HepG2 (cell line): ENCODE measurements around the gene CBX7. TPM values are rescaled to one million over a fixed set of nuclear protein-coding genes. Genes with fewer than 3 reads are reported as not detected.

Experiments used
- ATF1 ChIP-seq: IDR thresholded peaks from 2 replicates; pipeline ENCODE4 v1.6.1; 2016; ENCODE audit warnings: mild to moderate bottlenecking, control low read depth
- CBFB ChIP-seq: sonication (generic); formaldehyde crosslinking; IDR thresholded peaks from 2 replicates; pipeline ENCODE4 v1.4.0; 2020; ENCODE audit warnings: missing genetic modification reagents
- CCAR2 ChIP-seq: fragments of 200-400 bp; formaldehyde crosslinking; optimal IDR thresholded peaks from 2 replicates; pipeline ENCODE3; 2018; ENCODE audit warnings: low read depth, mild to moderate bottlenecking, low read length, moderate library complexity
- ESRRA ChIP-seq: sonication (generic); formaldehyde crosslinking; IDR thresholded peaks from 2 replicates; pipeline ENCODE4 v1.5.1; 2020; ENCODE audit warnings: mild to moderate bottlenecking, low read depth, missing genetic modification reagents
- HNRNPUL1 ChIP-seq: fragments of 200-400 bp; formaldehyde crosslinking; IDR thresholded peaks from 2 replicates; pipeline ENCODE4 v1.6.1; 2017; ENCODE audit warnings: low read depth, mild to moderate bottlenecking, low read length, moderate library complexity
- NFKB2 ChIP-seq: sonication (generic); formaldehyde crosslinking; IDR thresholded peaks from 2 replicates; pipeline ENCODE4 v1.4.0; 2020; ENCODE audit warnings: missing genetic modification reagents, borderline replicate concordance
- NR2F6 ChIP-seq, 2 experiments: IDR thresholded peaks; 2 replicates each; pipeline ENCODE4 v1.6.1; 2016; ENCODE audit warnings: antibody characterized with exemption in 1 of 2, mild to moderate bottlenecking in 1 of 2
- RARA ChIP-seq: IDR thresholded peaks from 2 replicates; pipeline ENCODE4 v1.6.1; 2016; ENCODE audit warnings: missing genetic modification reagents, missing compliant biosample characterization
- RXRA ChIP-seq: sonication (generic); formaldehyde crosslinking; IDR thresholded peaks from 2 replicates; pipeline ENCODE4 v1.5.1; 2020; ENCODE audit warnings: missing genetic modification reagents
- RXRB ChIP-seq: IDR thresholded peaks from 2 replicates; pipeline ENCODE4 v1.6.1; 2016; ENCODE audit warnings: borderline replicate concordance, missing genetic modification reagents, missing compliant biosample characterization
- SALL1 ChIP-seq: sonication (generic); formaldehyde crosslinking; IDR thresholded peaks from 2 replicates; pipeline ENCODE4 v1.8.0; 2022; ENCODE audit warnings: mild to moderate bottlenecking, missing genetic modification reagents
- SOX5 ChIP-seq: IDR thresholded peaks from 2 replicates; pipeline ENCODE4 v1.6.1; 2016; ENCODE audit warnings: borderline replicate concordance
- STAG1 ChIP-seq: sonication (generic); formaldehyde crosslinking; IDR thresholded peaks from 2 replicates; pipeline ENCODE4 v1.4.0; 2020; ENCODE audit warnings: missing genetic modification reagents
- SUZ12 ChIP-seq: fragments of 150-350 bp; IDR thresholded peaks from 2 replicates; pipeline ENCODE4 v1.6.1; 2014; ENCODE audit warnings: low read depth, low read length
- TBL1XR1 ChIP-seq: fragments of 150-350 bp; IDR thresholded peaks from 2 replicates; pipeline ENCODE4 v1.6.1; 2014; ENCODE audit warnings: borderline replicate concordance, low read length; ENCODE audit not compliant: partially characterized antibody
- TBX3 ChIP-seq: fragments of 450-650 bp; IDR thresholded peaks from 2 replicates; pipeline ENCODE4 v1.6.1; 2017; ENCODE audit warnings: antibody characterized with exemption, mild to moderate bottlenecking, inconsistent platforms, borderline replicate concordance
- ZBTB7B ChIP-seq: sonication (generic); formaldehyde crosslinking; IDR thresholded peaks from 2 replicates; pipeline ENCODE4 v1.4.0; 2020; ENCODE audit warnings: missing genetic modification reagents
- ZNF432 ChIP-seq: sonication (generic); formaldehyde crosslinking; IDR thresholded peaks from 2 replicates; pipeline ENCODE4 v1.5.0; 2020; ENCODE audit warnings: missing genetic modification reagents, mild to moderate bottlenecking, borderline replicate concordance
- ZSCAN20 ChIP-seq: sonication (generic); formaldehyde crosslinking; IDR thresholded peaks from 2 replicates; pipeline ENCODE4 v1.4.0; 2020; ENCODE audit warnings: missing genetic modification reagents, mild to moderate bottlenecking, borderline replicate concordance
- polyA plus RNA-seq, 8 experiments: library from polyadenylated mRNA; depleted of rRNA in 3 of 8; stranded (reverse) in 7 of 8; unstranded in 1 of 8; fragments of >200 nt; fragmentation: Illumina TruSeq in 4 of 8; extraction: Trizol in 4 of 8; gene quantifications; 2 replicates each; pipeline versions ENCODE4 v1.2.1 to v1.2.3, GENCODE V29; 2011 to 2016; ENCODE audit warnings: low read depth in 4 of 8, missing spikeins in 1 of 8, mixed read lengths in 1 of 8; ENCODE audit not compliant: insufficient read depth in 1 of 8
- total RNA-seq, 5 experiments: library from RNA; depleted of rRNA; stranded (reverse); fragments of >200 nt; fragmentation: Illumina TruSeq; extraction: Trizol; gene quantifications; 2 replicates each; pipeline ENCODE4 v1.2.3, GENCODE V29; 2016; ENCODE audit warnings: low read depth in 1 of 5
- TF ChIP-seq, protein P1 (sequence below): sonication (generic); formaldehyde crosslinking; IDR thresholded peaks from 2 replicates; pipeline ENCODE4 v1.8.0; 2022; ENCODE audit warnings: missing genetic modification reagents, mild to moderate bottlenecking, borderline replicate concordance
- TF ChIP-seq, protein P2 (sequence below): sonication (generic); formaldehyde crosslinking; IDR thresholded peaks from 2 replicates; pipeline ENCODE4 v1.5.0; 2020; ENCODE audit warnings: mild to moderate bottlenecking, missing genetic modification reagents, moderate library complexity
- TF ChIP-seq, protein P3 (sequence below): sonication (generic); formaldehyde crosslinking; IDR thresholded peaks from 2 replicates; pipeline ENCODE4 v1.4.0; 2020; ENCODE audit warnings: missing genetic modification reagents
- TF ChIP-seq, protein P4 (sequence below), 2 experiments: sonication (generic) in 1 of 2; formaldehyde crosslinking in 1 of 2; IDR thresholded peaks; 2 replicates each; pipeline versions ENCODE4 v1.4.0 to v1.6.1; 2018 to 2020; ENCODE audit warnings: missing genetic modification reagents in 2 of 2, borderline replicate concordance in 1 of 2, low read depth in 1 of 2, mild to moderate bottlenecking in 1 of 2, missing biosample characterization in 1 of 2

CBX7 gene
- total and polyA plus RNA-seq, 2 of the 13 experiments (the other 11 are each of a cell fraction or from before 2014, with no cell fraction given): 0.35 to 4.9 TPM

DNA sequence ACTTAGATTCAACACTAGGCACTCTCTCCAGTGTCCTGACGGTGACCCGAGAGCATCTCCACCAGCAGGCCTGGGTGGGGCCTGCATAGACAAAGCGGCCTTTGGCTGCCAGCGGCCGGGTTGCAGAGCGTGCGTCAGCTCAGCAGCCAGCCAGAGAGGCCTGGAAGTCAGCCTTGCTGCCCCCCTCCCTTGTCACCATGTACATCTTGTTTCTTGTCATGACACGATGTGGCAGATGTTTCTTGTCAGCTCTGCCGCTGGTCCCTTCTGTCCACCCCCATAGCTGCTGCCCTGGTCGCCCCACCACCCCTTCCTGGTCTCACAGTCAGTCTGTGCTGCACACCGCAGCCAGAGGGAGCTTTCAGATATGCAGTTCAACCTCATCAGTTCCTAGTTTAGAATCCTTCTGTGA lies 33.1 kb upstream of the CBX7 start (continued):
- TF ChIP-seq ESRRA (CRISPR knock-in tag): no peak
- TF ChIP-seq RARA (CRISPR knock-in tag): peak; percentile 66
- TF ChIP-seq, protein P1, sequence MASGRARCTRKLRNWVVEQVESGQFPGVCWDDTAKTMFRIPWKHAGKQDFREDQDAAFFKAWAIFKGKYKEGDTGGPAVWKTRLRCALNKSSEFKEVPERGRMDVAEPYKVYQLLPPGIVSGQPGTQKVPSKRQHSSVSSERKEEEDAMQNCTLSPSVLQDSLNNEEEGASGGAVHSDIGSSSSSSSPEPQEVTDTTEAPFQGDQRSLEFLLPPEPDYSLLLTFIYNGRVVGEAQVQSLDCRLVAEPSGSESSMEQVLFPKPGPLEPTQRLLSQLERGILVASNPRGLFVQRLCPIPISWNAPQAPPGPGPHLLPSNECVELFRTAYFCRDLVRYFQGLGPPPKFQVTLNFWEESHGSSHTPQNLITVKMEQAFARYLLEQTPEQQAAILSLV (CRISPR knock-in tag): no peak
- TF ChIP-seq STAG1: peak; percentile 38
- no peak for TF ChIP-seq ZNF432 (CRISPR knock-in tag)
- 0 out of 2 replicates have a peak, but pooled peaks have one; percentile 29 for TF ChIP-seq ZBTB7B (CRISPR knock-in tag)
- no peak for TF ChIP-seq TBL1XR1
- no peak for TF ChIP-seq CCAR2
- no peak for TF ChIP-seq NFKB2 (CRISPR knock-in tag)
- TF ChIP-seq ZSCAN20: no peak
- TF ChIP-seq RXRA (CRISPR knock-in tag): peak; percentile 82
- no peak for TF ChIP-seq ATF1 (CRISPR knock-in tag)
- no peak for TF ChIP-seq TBX3
- TF ChIP-seq SOX5 (CRISPR knock-in tag): peak; percentile 34; the same call in 1 of the 2 replicates
- no peak for TF ChIP-seq HNRNPUL1
- TF ChIP-seq RXRB (CRISPR knock-in tag): peak; percentile 72
- TF ChIP-seq, protein P2, sequence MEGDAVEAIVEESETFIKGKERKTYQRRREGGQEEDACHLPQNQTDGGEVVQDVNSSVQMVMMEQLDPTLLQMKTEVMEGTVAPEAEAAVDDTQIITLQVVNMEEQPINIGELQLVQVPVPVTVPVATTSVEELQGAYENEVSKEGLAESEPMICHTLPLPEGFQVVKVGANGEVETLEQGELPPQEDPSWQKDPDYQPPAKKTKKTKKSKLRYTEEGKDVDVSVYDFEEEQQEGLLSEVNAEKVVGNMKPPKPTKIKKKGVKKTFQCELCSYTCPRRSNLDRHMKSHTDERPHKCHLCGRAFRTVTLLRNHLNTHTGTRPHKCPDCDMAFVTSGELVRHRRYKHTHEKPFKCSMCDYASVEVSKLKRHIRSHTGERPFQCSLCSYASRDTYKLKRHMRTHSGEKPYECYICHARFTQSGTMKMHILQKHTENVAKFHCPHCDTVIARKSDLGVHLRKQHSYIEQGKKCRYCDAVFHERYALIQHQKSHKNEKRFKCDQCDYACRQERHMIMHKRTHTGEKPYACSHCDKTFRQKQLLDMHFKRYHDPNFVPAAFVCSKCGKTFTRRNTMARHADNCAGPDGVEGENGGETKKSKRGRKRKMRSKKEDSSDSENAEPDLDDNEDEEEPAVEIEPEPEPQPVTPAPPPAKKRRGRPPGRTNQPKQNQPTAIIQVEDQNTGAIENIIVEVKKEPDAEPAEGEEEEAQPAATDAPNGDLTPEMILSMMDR (CRISPR knock-in tag): peak; percentile 65
- TF ChIP-seq SALL1 (CRISPR knock-in tag): peak; percentile 44; the same call in 1 of the 2 replicates
- no peak for TF ChIP-seq CBFB (CRISPR knock-in tag)
- no peak for TF ChIP-seq SUZ12
- TF ChIP-seq NR2F6 (IDR thresholded peaks at IDR 0.05): no peak
- peak; percentile 26; the same call in 1 of the 2 replicates for TF ChIP-seq NR2F6 (CRISPR knock-in tag; IDR thresholded peaks at IDR 0.05)
- TF ChIP-seq, protein P3, sequence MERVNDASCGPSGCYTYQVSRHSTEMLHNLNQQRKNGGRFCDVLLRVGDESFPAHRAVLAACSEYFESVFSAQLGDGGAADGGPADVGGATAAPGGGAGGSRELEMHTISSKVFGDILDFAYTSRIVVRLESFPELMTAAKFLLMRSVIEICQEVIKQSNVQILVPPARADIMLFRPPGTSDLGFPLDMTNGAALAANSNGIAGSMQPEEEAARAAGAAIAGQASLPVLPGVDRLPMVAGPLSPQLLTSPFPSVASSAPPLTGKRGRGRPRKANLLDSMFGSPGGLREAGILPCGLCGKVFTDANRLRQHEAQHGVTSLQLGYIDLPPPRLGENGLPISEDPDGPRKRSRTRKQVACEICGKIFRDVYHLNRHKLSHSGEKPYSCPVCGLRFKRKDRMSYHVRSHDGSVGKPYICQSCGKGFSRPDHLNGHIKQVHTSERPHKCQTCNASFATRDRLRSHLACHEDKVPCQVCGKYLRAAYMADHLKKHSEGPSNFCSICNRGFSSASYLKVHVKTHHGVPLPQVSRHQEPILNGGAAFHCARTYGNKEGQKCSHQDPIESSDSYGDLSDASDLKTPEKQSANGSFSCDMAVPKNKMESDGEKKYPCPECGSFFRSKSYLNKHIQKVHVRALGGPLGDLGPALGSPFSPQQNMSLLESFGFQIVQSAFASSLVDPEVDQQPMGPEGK: 0 out of 2 replicates have a peak, but pooled peaks have one; percentile 15
- TF ChIP-seq, protein P4, sequence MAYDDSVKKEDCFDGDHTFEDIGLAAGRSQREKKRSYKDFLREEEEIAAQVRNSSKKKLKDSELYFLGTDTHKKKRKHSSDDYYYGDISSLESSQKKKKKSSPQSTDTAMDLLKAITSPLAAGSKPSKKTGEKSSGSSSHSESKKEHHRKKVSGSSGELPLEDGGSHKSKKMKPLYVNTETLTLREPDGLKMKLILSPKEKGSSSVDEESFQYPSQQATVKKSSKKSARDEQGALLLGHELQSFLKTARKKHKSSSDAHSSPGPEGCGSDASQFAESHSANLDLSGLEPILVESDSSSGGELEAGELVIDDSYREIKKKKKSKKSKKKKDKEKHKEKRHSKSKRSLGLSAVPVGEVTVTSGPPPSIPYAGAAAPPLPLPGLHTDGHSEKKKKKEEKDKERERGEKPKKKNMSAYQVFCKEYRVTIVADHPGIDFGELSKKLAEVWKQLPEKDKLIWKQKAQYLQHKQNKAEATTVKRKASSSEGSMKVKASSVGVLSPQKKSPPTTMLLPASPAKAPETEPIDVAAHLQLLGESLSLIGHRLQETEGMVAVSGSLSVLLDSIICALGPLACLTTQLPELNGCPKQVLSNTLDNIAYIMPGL (CRISPR knock-in tag; IDR thresholded peaks at IDR 0.05; ENCODE audit: borderline replicate concordance in 1 of 2, low read depth in 1 of 2): peak in 1 of 2 experiments; percentile 66; a peak in 1 of 4 replicates
